ENCODE results near the gene COX20. TPM values are rescaled to one million over a fixed set of nuclear protein-coding genes. Genes with fewer than 3 reads are reported as not detected.

Gene COX20
- 10 to 100 TPM in 3 of 4 donors, 1 to 10 TPM in 1; 6.0 to 41.3 (median 32.3) TPM for total RNA-seq

- Histone ChIP-seq H3K4me3 (peak within 1 kb of the TSS; percentile 40 to 68 (median 62)), H3K27ac (peak within 1 kb of the TSS; percentile 98 to 100 (median 99)), H3K4me1 (peaks cover 17 to 47% (median 30%) of the 10 kb centered on the region in 4 donors), H3K9me3 (no peaks in the 10 kb centered on the region), H3K27me3 (no peaks in the 10 kb centered on the region), H3K36me3 (peaks cover 0 to 5% (median 0%) of the 10 kb centered on the region in 4 donors)
- intact Hi-C loops (cut with DNase I; ENCODE audit: low total_unique reads) = loop anchor here (2.0 kb wide), 1 partner anchor 27 kb away; no protein-coding TSS in a partner anchor
- TF ChIP-seq POLR2A (IDR thresholded peaks at IDR 0.05) (peak; percentile 70), POLR2AphosphoS5 (IDR thresholded peaks at IDR 0.05) (peak; percentile 64 to 88 (median 87)), CTCF (IDR thresholded peaks at IDR 0.05) (peak in 1 of 5 experiments; percentile 2), EP300 (IDR thresholded peaks at IDR 0.05; ENCODE audit: low read depth) (peak; percentile 93)
- in situ Hi-C loops (cut with MboI; ENCODE audit: low pct_ligation_motif_present in 1 of 4, low pct_unique_long_range_greater_than_20kb in 1 of 4, low sequenced_read_pairs in 3 of 4) = loop anchor here in 1 of 4 donors (10.0 kb wide), 1 partner anchor 139 kb away; no protein-coding TSS in a partner anchor
- WGBS, 2 donors (ENCODE audit: low coverage in 1 of 2) = 0 to 1% methylated on average over 3 to 55 of the region's 77 CpGs
- peak; percentile 92 for DNase-seq
Measured at GRCh38 chr1:244835276-244836134, at the start of gene COX20. TSS of gene COX20 (plus strand) at chr1:244835658. CDS start at chr1:244835715, 57 bp downstream.

- Histone ChIP-seq H3K4me1 (no peaks in the 10 kb centered on the region), H3K27me3 (no peaks in the 10 kb centered on the region), H3K36me3 (no peaks in the 10 kb centered on the region), H3K4me3 (no peak overlapping the region), H3K27ac (no peak overlapping the region), H3K9me3 (no peaks in the 10 kb centered on the region)
- intact Hi-C loops (cut with DNase I; ENCODE audit: low total_unique reads) = loop anchor here (5.0 kb wide), 1 partner anchor 91 kb away; no protein-coding TSS in a partner anchor
- in situ Hi-C loops (cut with MboI; ENCODE audit: low pct_ligation_motif_present in 1 of 4, low pct_unique_long_range_greater_than_20kb in 1 of 4, low sequenced_read_pairs in 3 of 4) = no loop called here
- DNase-seq = no peak
- 84 to 100% methylated on average over 3 to 23 of the region's 23 CpGs for WGBS, 2 donors (ENCODE audit: low coverage in 1 of 2)
- TF ChIP-seq POLR2A (IDR thresholded peaks at IDR 0.05) = no peak
- TF ChIP-seq CTCF (IDR thresholded peaks at IDR 0.05) = no peak
Measured at GRCh38 chr1:244788493-244789275, 46.8 kb upstream of the COX20 start.

GRCh38 chr1:244789276-244789580 is 46.2 kb upstream of the COX20 start:
- TF ChIP-seq POLR2AphosphoS5 (IDR thresholded peaks at IDR 0.05) = no peak
- no peak for TF ChIP-seq POLR2A (IDR thresholded peaks at IDR 0.05)
- TF ChIP-seq EP300 (IDR thresholded peaks at IDR 0.05; ENCODE audit: low read depth) = no peak
- TF ChIP-seq CTCF (IDR thresholded peaks at IDR 0.05) = no peak
- no peaks in the 10 kb centered on the region for H3K36me3 ChIP-seq
- H3K27ac ChIP-seq = no peak overlapping the region
- H3K4me3 ChIP-seq = no peak overlapping the region
- intact Hi-C loops (cut with DNase I; ENCODE audit: low total_unique reads) (loop anchor here (5.0 kb wide), 1 partner anchor 92 kb away; no protein-coding TSS in a partner anchor), in situ Hi-C loops (cut with MboI; ENCODE audit: low pct_ligation_motif_present in 1 of 4, low pct_unique_long_range_greater_than_20kb in 1 of 4, low sequenced_read_pairs in 3 of 4) (no loop called here)
- H3K27me3 ChIP-seq = no peaks in the 10 kb centered on the region
- DNase-seq = no peak
- 80 to 100% methylated on average over 2 to 4 of the region's 4 CpGs for WGBS, 2 donors (ENCODE audit: low coverage in 1 of 2)
- no peaks in the 10 kb centered on the region for H3K9me3 ChIP-seq
- H3K4me1 ChIP-seq = no peaks in the 10 kb centered on the region

GRCh38 chr1:244789731-244790130 is 45.7 kb upstream of the COX20 start:
- H3K4me1 ChIP-seq = no peaks in the 10 kb centered on the region
- no peak overlapping the region for H3K4me3 ChIP-seq
- intact Hi-C loops (cut with DNase I; ENCODE audit: low total_unique reads) = loop anchor here (5.0 kb wide), 1 partner anchor 92 kb away; no protein-coding TSS in a partner anchor
- H3K9me3 ChIP-seq = no peaks in the 10 kb centered on the region
- TF ChIP-seq EP300 (IDR thresholded peaks at IDR 0.05; ENCODE audit: low read depth) (no peak), CTCF (IDR thresholded peaks at IDR 0.05) (no peak), POLR2A (IDR thresholded peaks at IDR 0.05) (no peak), POLR2AphosphoS5 (IDR thresholded peaks at IDR 0.05) (no peak)
- no peaks in the 10 kb centered on the region for H3K36me3 ChIP-seq
- 81 to 83% methylated on average over 3 to 4 of the region's 4 CpGs for WGBS, 2 donors (ENCODE audit: low coverage in 1 of 2)
- in situ Hi-C loops (cut with MboI; ENCODE audit: low pct_ligation_motif_present in 1 of 4, low pct_unique_long_range_greater_than_20kb in 1 of 4, low sequenced_read_pairs in 3 of 4) = loop anchor here in 1 of 4 donors (10.0 kb wide), 1 partner anchor 185 kb away; no protein-coding TSS in a partner anchor
- no peak overlapping the region for H3K27ac ChIP-seq
- H3K27me3 ChIP-seq = no peaks in the 10 kb centered on the region
- no peak for DNase-seq
